Epithelial cell of esophagus (primary cell): ENCODE results near the gene KCTD12.

Experiments used
- DNase-seq: peaks from one replicate; pipeline ENCODE4 v3.0.0; 2010; ENCODE audit warnings: low read depth
- H3K4me3 ChIP-seq: 2 replicates; pipeline ENCODE4 v1.5.1; 2011; ENCODE audit warnings: mild to moderate bottlenecking, low read length, control low read depth
- TF ChIP-seq, protein P1 (sequence below): IDR thresholded peaks from 2 replicates; pipeline ENCODE4 v1.5.1; 2011; ENCODE audit warnings: low read depth, mild to moderate bottlenecking, low read length, control low read depth, inconsistent platforms; ENCODE audit not compliant: insufficient read depth; ENCODE audit errors: missing control alignments

KCTD12 gene

GRCh38 chr13:76848596-76848995 is 37.6 kb downstream of the KCTD12 start:
- no peak overlapping the region for H3K4me3 ChIP-seq
- DNase-seq, result no peak
- TF ChIP-seq, protein P1, sequence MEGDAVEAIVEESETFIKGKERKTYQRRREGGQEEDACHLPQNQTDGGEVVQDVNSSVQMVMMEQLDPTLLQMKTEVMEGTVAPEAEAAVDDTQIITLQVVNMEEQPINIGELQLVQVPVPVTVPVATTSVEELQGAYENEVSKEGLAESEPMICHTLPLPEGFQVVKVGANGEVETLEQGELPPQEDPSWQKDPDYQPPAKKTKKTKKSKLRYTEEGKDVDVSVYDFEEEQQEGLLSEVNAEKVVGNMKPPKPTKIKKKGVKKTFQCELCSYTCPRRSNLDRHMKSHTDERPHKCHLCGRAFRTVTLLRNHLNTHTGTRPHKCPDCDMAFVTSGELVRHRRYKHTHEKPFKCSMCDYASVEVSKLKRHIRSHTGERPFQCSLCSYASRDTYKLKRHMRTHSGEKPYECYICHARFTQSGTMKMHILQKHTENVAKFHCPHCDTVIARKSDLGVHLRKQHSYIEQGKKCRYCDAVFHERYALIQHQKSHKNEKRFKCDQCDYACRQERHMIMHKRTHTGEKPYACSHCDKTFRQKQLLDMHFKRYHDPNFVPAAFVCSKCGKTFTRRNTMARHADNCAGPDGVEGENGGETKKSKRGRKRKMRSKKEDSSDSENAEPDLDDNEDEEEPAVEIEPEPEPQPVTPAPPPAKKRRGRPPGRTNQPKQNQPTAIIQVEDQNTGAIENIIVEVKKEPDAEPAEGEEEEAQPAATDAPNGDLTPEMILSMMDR, result no peak

- no peak overlapping the region for H3K4me3 ChIP-seq
- TF ChIP-seq, protein P1, result no peak
- no peak for DNase-seq
Observed at GRCh38 chr13:76846363-76846762, 39.8 kb downstream of the KCTD12 start.

GRCh38 chr13:76845865-76846264 is 40.3 kb downstream of the KCTD12 start:
- no peak for DNase-seq
- H3K4me3 ChIP-seq, result no peak overlapping the region
- TF ChIP-seq, protein P1, result no peak

GRCh38 chr13:76845367-76845766 is 40.8 kb downstream of the KCTD12 start:
- TF ChIP-seq, protein P1, result no peak

GRCh38 chr13:76837801-76838200 is 48.4 kb downstream of the KCTD12 start:
- TF ChIP-seq, protein P1, result no peak
- DNase-seq, result no peak
- H3K4me3 ChIP-seq, result no peak overlapping the region

More at GRCh38 chr13:76845367-76845766, 40.8 kb downstream of the KCTD12 start:
- no peak for DNase-seq
- H3K4me3 ChIP-seq, result no peak overlapping the region

DNA sequence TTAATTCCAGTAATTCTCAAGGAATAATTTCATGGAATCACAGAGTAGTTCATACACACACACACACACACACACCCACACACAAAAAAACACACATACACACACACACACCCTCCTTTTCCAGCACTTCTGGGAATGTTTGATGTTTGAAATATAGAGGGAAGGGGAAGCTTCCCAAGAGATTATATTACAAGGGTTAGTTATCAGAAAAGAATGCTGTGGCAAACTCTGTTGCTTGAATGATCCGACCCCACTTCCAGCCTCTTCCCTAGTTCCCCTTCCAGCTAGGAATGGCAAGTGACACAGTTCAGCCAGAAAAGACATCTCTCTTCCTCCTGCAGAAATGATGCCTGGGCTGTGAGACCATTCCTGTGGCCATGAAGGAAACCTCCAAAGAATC is 49.9 kb downstream of the KCTD12 start:
- TF ChIP-seq, protein P1, result no peak
- H3K4me3 ChIP-seq, result no peak overlapping the region
- DNase-seq, result no peak

DNA sequence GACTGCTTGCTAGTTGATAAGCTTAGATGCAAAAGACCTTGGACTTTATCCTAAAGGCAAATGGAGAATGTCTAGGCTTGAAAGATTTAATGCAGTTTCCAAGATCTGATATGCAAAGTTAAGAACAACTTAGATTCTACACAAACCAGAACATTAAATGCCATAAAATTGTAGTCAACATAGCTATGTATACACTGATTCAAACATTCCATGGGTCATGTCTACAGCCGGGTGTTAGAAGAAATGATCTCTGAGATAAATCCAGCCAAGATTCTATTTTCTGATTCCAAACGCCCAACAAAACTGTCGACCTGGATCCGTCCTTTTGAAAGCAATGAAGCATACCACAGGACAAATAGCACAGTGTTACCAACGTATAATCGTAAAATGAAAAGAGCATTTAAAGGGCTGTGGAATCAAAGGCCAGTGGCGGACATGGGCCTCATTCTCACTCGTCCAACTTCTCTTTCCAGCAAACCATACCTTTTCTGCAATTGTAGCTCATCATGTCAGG is 52.7 kb downstream of the KCTD12 start:
- TF ChIP-seq, protein P1, result no peak
- no peak overlapping the region for H3K4me3 ChIP-seq
- no peak for DNase-seq
